ENCODE data around the gene AMER1.

DNA sequence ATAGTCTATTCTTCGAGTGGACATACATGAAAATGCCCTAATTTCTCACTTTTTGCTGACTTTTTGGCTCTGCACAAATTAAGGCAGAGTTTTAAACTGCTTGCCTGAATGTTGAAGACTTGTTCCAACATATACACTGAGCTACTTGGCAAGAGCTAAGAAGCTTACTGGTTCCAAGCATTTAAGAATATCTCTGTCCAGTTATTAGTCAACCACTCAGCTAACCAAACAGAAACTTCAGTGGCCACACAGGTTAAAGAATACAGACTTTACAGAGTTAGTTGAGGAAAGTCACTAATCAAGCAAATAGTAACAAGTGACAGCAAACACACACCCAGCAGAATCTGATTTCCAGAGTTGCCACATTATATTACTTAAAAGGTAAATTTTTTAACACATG lies 35.5 kb downstream of the AMER1 start:
- TF ChIP-seq CTCF (IDR thresholded peaks at IDR 0.05): no peak
- TF ChIP-seq POLR2A (IDR thresholded peaks at IDR 0.05): no peak
